Left ventricle myocardium inferior (tissue), 1 donor: ENCODE data around the gene TWF2. TPM values are rescaled to one million over a fixed set of nuclear protein-coding genes. Genes with fewer than 3 reads are reported as not detected.

ENCODE experiments used
- DNase-seq: peaks from one replicate; pipeline ENCODE4 v3.0.0-alpha.2; 2020
- H3K27ac ChIP-seq: fragments of 200-600 bp; replicated peaks from 2 replicates; pipeline ENCODE4 v1.8.0; 2021
- H3K27me3 ChIP-seq: fragments of 200-600 bp; 2 replicates; pipeline ENCODE4 v1.8.0; 2021; ENCODE audit warnings: low read depth
- H3K36me3 ChIP-seq: fragments of 200-600 bp; 2 replicates; pipeline ENCODE4 v1.8.0; 2021
- H3K4me1 ChIP-seq: fragments of 200-600 bp; 2 replicates; pipeline ENCODE4 v1.8.0; 2021
- H3K4me3 ChIP-seq: fragments of 200-600 bp; 2 replicates; pipeline ENCODE4 v1.8.0; 2021; ENCODE audit warnings: mild to moderate bottlenecking, moderate library complexity
- H3K9me3 ChIP-seq: fragments of 200-600 bp; replicated peaks from 2 replicates; pipeline ENCODE4 v1.8.0; 2021
- CTCF ChIP-seq: fragments of 200-600 bp; IDR thresholded peaks from 2 replicates; pipeline ENCODE4 v1.8.0; 2021; ENCODE audit warnings: antibody characterized with exemption, mild to moderate bottlenecking, borderline replicate concordance
- intact Hi-C: fragments of 100-400 bp; cut with micrococcal nuclease; formaldehyde crosslinking; loops from one replicate; pipeline ENCODE4 v1.11.0; 2022
- total RNA-seq: library from RNA; stranded (reverse); fragmentation: NEBNext Ultra II Directional; extraction: Animal tissue kit (Norgen Biotek cat#: 25700); gene quantifications from one replicate; pipeline ENCODE4 v1.2.1, GENCODE V29; 2021
- donor health status: DM: no; HTN: yes; CAD: no; lungs with severe emphysema.

The TWF2 gene
- total RNA-seq, 1 donor from 2014 or later = 115 TPM

GRCh38 chr3:52240059-52240885 is 1.3 kb upstream of the TWF2 start:
- Histone ChIP-seq H3K9me3 (no peaks in the 10 kb centered on the region), H3K36me3 (no peaks in the 10 kb centered on the region), H3K27ac (peak overlapping the region; percentile 94), H3K4me1 (peaks cover 65% of the 10 kb centered on the region), H3K27me3 (no peaks in the 10 kb centered on the region), H3K4me3 (peak overlapping the region; percentile 91)
- TF ChIP-seq CTCF = no peak
- DNase-seq = peak; percentile 31
- intact Hi-C loops = no loop called here

- TF ChIP-seq CTCF = no peak
- Histone ChIP-seq H3K4me3 (peak overlapping the region; percentile 91), H3K36me3 (peaks cover 3% of the 10 kb centered on the region), H3K9me3 (no peaks in the 10 kb centered on the region), H3K4me1 (peaks cover 70% of the 10 kb centered on the region), H3K27ac (peak overlapping the region; percentile 94), H3K27me3 (no peaks in the 10 kb centered on the region)
- intact Hi-C loops = no loop called here
- no peak for DNase-seq
These were observed 681 bp downstream of the TWF2 start for GRCh38 chr3:52238193-52238760.

- peak; percentile 86 for DNase-seq
- Histone ChIP-seq H3K4me3 (peak overlapping the region; percentile 91), H3K27me3 (no peaks in the 10 kb centered on the region), H3K27ac (peak overlapping the region; percentile 94), H3K36me3 (peaks cover 7% of the 10 kb centered on the region), H3K4me1 (peaks cover 76% of the 10 kb centered on the region), H3K9me3 (no peaks in the 10 kb centered on the region)
- intact Hi-C loops = no loop called here
- no peak for TF ChIP-seq CTCF
These were observed 1.2 kb downstream of the TWF2 start for GRCh38 chr3:52237657-52238172.

- no peaks in the 10 kb centered on the region for H3K9me3 ChIP-seq
- peak overlapping the region; percentile 94 for H3K27ac ChIP-seq
- peak overlapping the region; percentile 91 for H3K4me3 ChIP-seq
- H3K36me3 ChIP-seq = peaks cover 13% of the 10 kb centered on the region
- intact Hi-C loops = no loop called here
- no peak for TF ChIP-seq CTCF
- DNase-seq = no peak
- H3K27me3 ChIP-seq = no peaks in the 10 kb centered on the region
- H3K4me1 ChIP-seq = peaks cover 82% of the 10 kb centered on the region
These were observed 1.8 kb downstream of the TWF2 start for GRCh38 chr3:52237006-52237656.

GRCh38 chr3:52236424-52236886 is 2.5 kb downstream of the TWF2 start:
- H3K4me1 ChIP-seq = peaks cover 88% of the 10 kb centered on the region
- H3K27me3 ChIP-seq = no peaks in the 10 kb centered on the region
- intact Hi-C loops = no loop called here
- peak overlapping the region; percentile 91 for H3K4me3 ChIP-seq
- peak overlapping the region; percentile 94 for H3K27ac ChIP-seq
- TF ChIP-seq CTCF = no peak
- H3K36me3 ChIP-seq = peaks cover 19% of the 10 kb centered on the region
- DNase-seq = peak; percentile 20
- no peaks in the 10 kb centered on the region for H3K9me3 ChIP-seq
